ENCODE results near the gene ROR1. TPM values are rescaled to one million over a fixed set of nuclear protein-coding genes. Genes with fewer than 3 reads are reported as not detected.

ROR1 gene
- total and polyA plus RNA-seq, 9 of the 15 experiments (the other 6 are each of a cell fraction or from before 2014, with no cell fraction given), result 0.02 TPM; not detected in 8

GRCh38 chr1:64098846-64099582 lies 325.2 kb downstream of the ROR1 start:
- no peaks in the 10 kb centered on the region for H3K27me3 ChIP-seq (ENCODE audit: control insufficient read depth in 2 of 2, insufficient read depth in 2 of 2, low read length in 2 of 2)
- no peaks in the 10 kb centered on the region for H3K9me1 ChIP-seq (ENCODE audit: control insufficient read depth, insufficient read depth, low read length)
- CTCF ChIA-PET (ENCODE audit: low intra/inter-chr PET ratio), result no interaction called here
- under 1% methylated on average over 9 of the region's 9 CpGs for WGBS (ENCODE audit: insufficient coverage, low coverage, missing lambda C conversion rate)
- no peak for FAIRE-seq
- no peak overlapping the region for H3K4me2 ChIP-seq (ENCODE audit: insufficient read depth, low read length)
- in situ Hi-C loops (cut with MboI), result no loop called here
- H3K4me1 ChIP-seq (replicated peaks in 1 of 2; ENCODE audit: control insufficient read depth in 2 of 2, insufficient read depth in 2 of 2, low read length in 2 of 2), result no peaks in the 10 kb centered on the region
- no peaks in the 10 kb centered on the region for H3K9me3 ChIP-seq (replicated peaks; ENCODE audit: control insufficient read depth, insufficient read depth, low read depth, low read length)
- no peak for DNase-seq (ENCODE audit: extremely low read depth in 1 of 4, low spot score in 3 of 4)
- no peaks in the 10 kb centered on the region for H4K20me1 ChIP-seq (replicated peaks; ENCODE audit: control insufficient read depth, insufficient read depth, low read length)
- H3K4me3 ChIP-seq, result no peak overlapping the region
- H3K79me2 ChIP-seq (ENCODE audit: control insufficient read depth, insufficient read depth, low read length), result no peaks in the 10 kb centered on the region
- no TSS peak for BruUV-seq (replicated peaks)
- H2AFZ ChIP-seq (ENCODE audit: low read depth, low read length), result no peak overlapping the region
- no peak overlapping the region for H3K9ac ChIP-seq (ENCODE audit: insufficient read depth in 1 of 2, low read depth in 2 of 2, low read length in 2 of 2)
- H3K27ac ChIP-seq (ENCODE audit: extremely low read depth, low read depth, low read length), result no peak overlapping the region
- POLR2A ChIA-PET, result interaction anchor here (0.5 kb wide), 1 partner anchor 26 kb away, joined by 3 read pairs; no protein-coding TSS in a partner anchor
- TF ChIP-seq FOXO4 (CRISPR knock-in tag; IDR thresholded peaks at IDR 0.05) (no peak), ZNF146 (CRISPR knock-in tag; IDR thresholded peaks at IDR 0.05; ENCODE audit: unreplicated experiment) (no peak), CCAR2 (IDR thresholded peaks at IDR 0.05; ENCODE audit: low read depth, low read length) (no peak), RBM17 (IDR thresholded peaks at IDR 0.05; ENCODE audit: borderline replicate concordance, low read depth, low read length) (no peak)
- intact Hi-C loops (cut with micrococcal nuclease), result no loop called here
- ATAC-seq, result no peak
- H3K36me3 ChIP-seq (ENCODE audit: control insufficient read depth, insufficient read depth, low read length), result no peaks in the 10 kb centered on the region
